ENCODE measurements around the gene PURA. TPM values are rescaled to one million over a fixed set of nuclear protein-coding genes. Genes with fewer than 3 reads are reported as not detected.

The PURA gene
- total RNA-seq, 1 donor from 2014 or later: 9.2 TPM

GRCh38 chr5:140075371-140075770 is 38.5 kb upstream of the PURA start:
- Histone ChIP-seq H3K4me2 (ENCODE audit: low read length) (no peak overlapping the region), H3K27ac (ENCODE audit: low read depth, low read length) (no peak overlapping the region), H4K20me1 (ENCODE audit: insufficient read depth, low read length) (no peaks in the 10 kb centered on the region), H3K36me3 (ENCODE audit: insufficient read depth, low read length) (no peaks in the 10 kb centered on the region), H3K27me3 (ENCODE audit: insufficient read depth, low read length) (peaks cover 19% of the 10 kb centered on the region), H3K79me2 (ENCODE audit: insufficient read depth, low read length) (no peaks in the 10 kb centered on the region), H3K4me1 (ENCODE audit: insufficient read depth, low read length) (no peaks in the 10 kb centered on the region), H3K9me3 (ENCODE audit: insufficient read depth, low read depth, low read length) (no peaks in the 10 kb centered on the region), H3K9ac (ENCODE audit: low read length) (no peak overlapping the region), H3K4me3 (ENCODE audit: insufficient read depth, low read depth, low read length) (no peak overlapping the region), H2AFZ (ENCODE audit: low read depth, low read length) (no peak overlapping the region)
- Mint-ChIP-seq H3K27ac (ENCODE audit: unreplicated experiment) (no peak overlapping the region), H3K27me3 (ENCODE audit: low read depth, unreplicated experiment) (peaks cover 21% of the 10 kb centered on the region), H3K9me3 (ENCODE audit: unreplicated experiment) (no peaks in the 10 kb centered on the region), H3K4me1 (ENCODE audit: low read depth, unreplicated experiment) (no peaks in the 10 kb centered on the region), H3K4me3 (ENCODE audit: unreplicated experiment) (no peak overlapping the region), H3K36me3 (ENCODE audit: low read depth, unreplicated experiment) (no peaks in the 10 kb centered on the region)
- TF ChIP-seq EZH2 (IDR thresholded peaks at IDR 0.05; ENCODE audit: insufficient read depth, low read length) (no peak), CTCF (IDR thresholded peaks at IDR 0.05; ENCODE audit: insufficient read depth, low read depth, low read length) (peak; percentile 18)
- no peak for FAIRE-seq
- DNase-seq (ENCODE audit: low read depth): no peak

DNA sequence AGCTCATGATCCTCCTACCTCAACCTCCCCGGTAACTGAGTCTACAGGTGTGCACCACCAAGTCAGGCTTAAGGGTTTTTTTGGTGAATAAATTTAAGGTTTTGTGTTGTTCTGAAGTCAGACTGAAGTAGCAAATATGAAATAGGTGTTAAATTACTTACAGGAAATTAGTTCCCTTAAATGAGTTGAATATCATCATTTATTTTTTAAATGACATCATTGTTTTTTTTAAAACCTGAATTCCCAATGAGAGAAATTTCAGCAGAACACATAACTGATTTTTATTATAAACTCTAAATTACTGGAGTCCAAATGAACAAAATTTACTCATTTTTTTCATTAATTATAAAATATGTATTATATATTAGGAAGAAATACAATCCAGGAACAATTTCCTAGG is 37.8 kb upstream of the PURA start:
- FAIRE-seq: no peak

More for the DNA sequence above, 37.8 kb upstream of the PURA start:
- no peak overlapping the region for H3K4me2 ChIP-seq (ENCODE audit: low read length)
- peaks cover 19% of the 10 kb centered on the region for H3K27me3 ChIP-seq (ENCODE audit: insufficient read depth, low read length)
- no peaks in the 10 kb centered on the region for H3K36me3 ChIP-seq (ENCODE audit: insufficient read depth, low read length)
- H3K9ac ChIP-seq (ENCODE audit: low read length): no peak overlapping the region
- no peak overlapping the region for H3K4me3 ChIP-seq (ENCODE audit: insufficient read depth, low read depth, low read length)
- H3K4me3 Mint-ChIP-seq (ENCODE audit: unreplicated experiment): no peak overlapping the region
- H3K9me3 Mint-ChIP-seq (ENCODE audit: unreplicated experiment): no peaks in the 10 kb centered on the region
- H3K36me3 Mint-ChIP-seq (ENCODE audit: low read depth, unreplicated experiment): no peaks in the 10 kb centered on the region
- H3K27ac ChIP-seq (ENCODE audit: low read depth, low read length): no peak overlapping the region
- no peaks in the 10 kb centered on the region for H3K79me2 ChIP-seq (ENCODE audit: insufficient read depth, low read length)
- H2AFZ ChIP-seq (ENCODE audit: low read depth, low read length): no peak overlapping the region
- TF ChIP-seq CTCF (IDR thresholded peaks at IDR 0.05; ENCODE audit: insufficient read depth, low read depth, low read length): no peak
- no peak for TF ChIP-seq EZH2 (IDR thresholded peaks at IDR 0.05; ENCODE audit: insufficient read depth, low read length)
- H3K27ac Mint-ChIP-seq (ENCODE audit: unreplicated experiment): no peak overlapping the region
- no peaks in the 10 kb centered on the region for H3K9me3 ChIP-seq (ENCODE audit: insufficient read depth, low read depth, low read length)
- no peak for DNase-seq (ENCODE audit: low read depth)
- H3K4me1 Mint-ChIP-seq (ENCODE audit: low read depth, unreplicated experiment): no peaks in the 10 kb centered on the region
- peaks cover 22% of the 10 kb centered on the region for H3K27me3 Mint-ChIP-seq (ENCODE audit: low read depth, unreplicated experiment)
- no peaks in the 10 kb centered on the region for H3K4me1 ChIP-seq (ENCODE audit: insufficient read depth, low read length)
- H4K20me1 ChIP-seq (ENCODE audit: insufficient read depth, low read length): no peaks in the 10 kb centered on the region
